Neural progenitor cell (in vitro differentiated cells): Measurements from ENCODE around the gene CRYGS.

Source experiments
- EZH2 ChIP-seq: fragments of 200-600 bp; sonication (generic); IDR thresholded peaks from 2 replicates; pipeline ENCODE4 v1.6.1; 2017; ENCODE audit warnings: antibody characterized with exemption, mild to moderate bottlenecking, moderate library complexity
- EZH2phosphoT487 ChIP-seq: fragments of 200-600 bp; sonication (generic); IDR thresholded peaks from 2 replicates; pipeline ENCODE4 v1.6.1; 2017; ENCODE audit warnings: antibody characterized with exemption
- TF ChIP-seq, protein P1 (sequence below): fragments of 200-600 bp; sonication (generic); IDR thresholded peaks from 2 replicates; pipeline ENCODE4 v1.5.1; 2017; ENCODE audit warnings: antibody characterized with exemption, mild to moderate bottlenecking

DNA sequence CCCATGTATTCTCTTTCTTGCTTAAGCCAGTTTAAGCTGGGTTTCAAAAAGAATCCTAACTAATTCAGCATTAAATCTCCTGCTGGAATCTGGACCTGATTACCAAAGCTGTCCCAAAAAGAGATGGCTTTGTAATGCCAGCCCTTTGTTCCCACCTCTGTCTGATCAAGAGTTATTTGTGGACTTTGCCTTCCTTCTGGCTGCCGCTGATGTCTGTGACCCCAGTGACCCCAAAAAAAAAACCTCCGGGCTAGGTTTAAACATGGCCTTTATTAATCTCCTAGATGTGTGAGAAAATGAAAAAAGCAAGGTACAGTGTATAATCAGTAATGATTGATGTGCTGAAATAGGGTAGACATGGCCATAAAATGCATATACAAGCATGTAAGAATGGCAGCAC is 20.7 kb downstream of the CRYGS start:
- TF ChIP-seq, protein P1, sequence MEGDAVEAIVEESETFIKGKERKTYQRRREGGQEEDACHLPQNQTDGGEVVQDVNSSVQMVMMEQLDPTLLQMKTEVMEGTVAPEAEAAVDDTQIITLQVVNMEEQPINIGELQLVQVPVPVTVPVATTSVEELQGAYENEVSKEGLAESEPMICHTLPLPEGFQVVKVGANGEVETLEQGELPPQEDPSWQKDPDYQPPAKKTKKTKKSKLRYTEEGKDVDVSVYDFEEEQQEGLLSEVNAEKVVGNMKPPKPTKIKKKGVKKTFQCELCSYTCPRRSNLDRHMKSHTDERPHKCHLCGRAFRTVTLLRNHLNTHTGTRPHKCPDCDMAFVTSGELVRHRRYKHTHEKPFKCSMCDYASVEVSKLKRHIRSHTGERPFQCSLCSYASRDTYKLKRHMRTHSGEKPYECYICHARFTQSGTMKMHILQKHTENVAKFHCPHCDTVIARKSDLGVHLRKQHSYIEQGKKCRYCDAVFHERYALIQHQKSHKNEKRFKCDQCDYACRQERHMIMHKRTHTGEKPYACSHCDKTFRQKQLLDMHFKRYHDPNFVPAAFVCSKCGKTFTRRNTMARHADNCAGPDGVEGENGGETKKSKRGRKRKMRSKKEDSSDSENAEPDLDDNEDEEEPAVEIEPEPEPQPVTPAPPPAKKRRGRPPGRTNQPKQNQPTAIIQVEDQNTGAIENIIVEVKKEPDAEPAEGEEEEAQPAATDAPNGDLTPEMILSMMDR = no peak
- TF ChIP-seq EZH2phosphoT487 = no peak
- no peak for TF ChIP-seq EZH2
